Uterus (tissue), 4 donors: ENCODE data around the gene STT3A. TPM values are rescaled to one million over a fixed set of nuclear protein-coding genes. Genes with fewer than 3 reads are reported as not detected.

ENCODE experiments used
- DNase-seq, 2 donors: peaks; one replicate each; pipeline ENCODE4 v3.0.0-alpha.2; 2019 to 2020
- H3K27ac ChIP-seq, 2 donors: fragments of 200-600 bp; sonication (generic); 1 replicate in 1 of 2; 2 replicates in 1 of 2; pipeline ENCODE4 v1.5.1; 2016 to 2018
- H3K27me3 ChIP-seq, 2 donors: fragments of 200-600 bp; sonication (generic); one replicate each; pipeline ENCODE4 v1.5.1; 2018 to 2019; ENCODE audit warnings: control low read depth in 1 of 2
- H3K36me3 ChIP-seq, 2 donors: fragments of 200-600 bp; sonication (generic); one replicate each; pipeline ENCODE4 v1.5.1; 2019; ENCODE audit warnings: control low read depth in 1 of 2
- H3K4me1 ChIP-seq, 2 donors: fragments of 200-600 bp; sonication (generic); one replicate each; pipeline ENCODE4 v1.5.1; 2018 to 2019; ENCODE audit warnings: control low read depth in 1 of 2
- H3K4me3 ChIP-seq, 2 donors: fragments of 200-600 bp; sonication (generic); 1 replicate in 1 of 2; 2 replicates in 1 of 2; pipeline ENCODE4 v1.5.1; 2018 to 2019; ENCODE audit warnings: mild to moderate bottlenecking in 1 of 2
- H3K9me3 ChIP-seq, 2 donors: fragments of 200-600 bp; sonication (generic); one replicate each; pipeline ENCODE4 v1.5.1; 2019; ENCODE audit warnings: control low read depth in 1 of 2
- POLR2A ChIP-seq, 2 donors: fragments of 450-650 bp; IDR thresholded peaks; one replicate each; pipeline ENCODE4 v1.6.1; 2016; ENCODE audit warnings: antibody characterized with exemption in 2 of 2, mild to moderate bottlenecking in 1 of 2, moderate library complexity in 1 of 2
- intact Hi-C: fragments of 100-400 bp; cut with DNase I; formaldehyde crosslinking; loops from one replicate; pipeline ENCODE4 v1.15.1; 2023; ENCODE audit warnings: low total_unique reads
- small RNA-seq: library from RNA; depleted of rRNA; stranded (forward); fragments of <200 nt; gene quantifications from one replicate; pipeline ENCODE3, GENCODE V24; 2016
- total RNA-seq, 4 donors: library from RNA; depleted of rRNA in 3 of 4; stranded (reverse); fragments of >200 nt in 3 of 4; gene quantifications; one replicate each; pipeline versions ENCODE4 v1.1.0 to v1.2.4, GENCODE V29; 2014 to 2023
- TF ChIP-seq, protein P1 (sequence below), 4 experiments: fragments of 200-600 bp in 2 of 4; fragments of 450-650 bp in 2 of 4; sonication (generic) in 2 of 4; IDR thresholded peaks; one replicate each; pipeline ENCODE4 v1.5.1; 2016 to 2019; ENCODE audit warnings: antibody characterized with exemption in 4 of 4, mild to moderate bottlenecking in 2 of 4, moderate library complexity in 1 of 4
- donor health status: DM: yes; HTN: yes; CAD: no.

STT3A gene
- total RNA-seq, 4 donors from 2014 or later: 66.6 to 183 (median 105) TPM

DNA sequence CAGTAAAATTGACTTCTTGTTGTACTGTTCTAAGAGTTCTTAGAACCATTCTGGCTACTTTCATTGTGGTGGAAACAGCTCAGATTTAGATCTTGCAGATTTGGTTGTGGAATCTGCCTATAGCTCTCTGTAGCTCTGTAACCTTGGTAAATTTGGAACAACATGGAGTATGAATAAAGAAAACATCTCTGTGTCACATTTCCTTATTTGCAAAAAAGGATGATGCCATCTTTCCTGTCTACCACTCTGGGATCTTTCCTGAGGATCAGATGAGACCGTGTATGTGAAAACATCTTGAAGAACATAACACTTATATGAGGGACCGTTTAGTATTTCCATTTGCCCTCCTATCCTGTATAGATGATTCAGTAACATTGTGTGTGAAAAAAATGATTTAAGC lies 78.9 kb downstream of the STT3A start:
- no peak for TF ChIP-seq POLR2A (IDR thresholded peaks at IDR 0.05)
- TF ChIP-seq, protein P1, sequence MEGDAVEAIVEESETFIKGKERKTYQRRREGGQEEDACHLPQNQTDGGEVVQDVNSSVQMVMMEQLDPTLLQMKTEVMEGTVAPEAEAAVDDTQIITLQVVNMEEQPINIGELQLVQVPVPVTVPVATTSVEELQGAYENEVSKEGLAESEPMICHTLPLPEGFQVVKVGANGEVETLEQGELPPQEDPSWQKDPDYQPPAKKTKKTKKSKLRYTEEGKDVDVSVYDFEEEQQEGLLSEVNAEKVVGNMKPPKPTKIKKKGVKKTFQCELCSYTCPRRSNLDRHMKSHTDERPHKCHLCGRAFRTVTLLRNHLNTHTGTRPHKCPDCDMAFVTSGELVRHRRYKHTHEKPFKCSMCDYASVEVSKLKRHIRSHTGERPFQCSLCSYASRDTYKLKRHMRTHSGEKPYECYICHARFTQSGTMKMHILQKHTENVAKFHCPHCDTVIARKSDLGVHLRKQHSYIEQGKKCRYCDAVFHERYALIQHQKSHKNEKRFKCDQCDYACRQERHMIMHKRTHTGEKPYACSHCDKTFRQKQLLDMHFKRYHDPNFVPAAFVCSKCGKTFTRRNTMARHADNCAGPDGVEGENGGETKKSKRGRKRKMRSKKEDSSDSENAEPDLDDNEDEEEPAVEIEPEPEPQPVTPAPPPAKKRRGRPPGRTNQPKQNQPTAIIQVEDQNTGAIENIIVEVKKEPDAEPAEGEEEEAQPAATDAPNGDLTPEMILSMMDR (IDR thresholded peaks at IDR 0.05): no peak
- Histone ChIP-seq H3K36me3 (no peaks in the 10 kb centered on the region), H3K27me3 (no peaks in the 10 kb centered on the region), H3K4me1 (no peaks in the 10 kb centered on the region), H3K27ac (no peak overlapping the region), H3K4me3 (no peak overlapping the region), H3K9me3 (peaks cover 0 to 2% of the 10 kb centered on the region in 2 donors)
- intact Hi-C loops: no loop called here
- no peak for DNase-seq

Small RNA genes lying within 50 kb of the gene (small RNA-seq; reads per million reads assigned to genes)
- gene RNU2-35P (not detected), gene RNU6-1156P (not detected)

Other genes with a start within 250 kb of the STT3A start
- 100 to 1,000 TPM in 1 of 4 donors, 10 to 100 TPM in 3; 27.8 to 126 (median 43.1) TPM for gene FEZ1, start 96.6 kb upstream of the STT3A start, total RNA-seq
- 10 to 100 TPM; 22.3 to 77.4 (median 69.2) TPM for gene EI24, start 23.4 kb upstream of the STT3A start, total RNA-seq
- gene CHEK1, start 32.3 kb downstream of the STT3A start, total RNA-seq: 10 to 100 TPM in 1 of 4 donors, 1 to 10 TPM in 2, not detected in 1; 1.6 to 35.4 (median 2.6) TPM
- not detected for gene ACRV1, start 88.0 kb downstream of the STT3A start, total RNA-seq
- not detected for gene PATE1, start 153.4 kb downstream of the STT3A start, total RNA-seq
- gene PATE2, start 186.0 kb downstream of the STT3A start, total RNA-seq: under 1 TPM in 1 of 4 donors, not detected in 3; 0.85 TPM
- not detected for gene PATE3, start 195.3 kb downstream of the STT3A start, total RNA-seq
- not detected for gene PATE4, start 240.5 kb downstream of the STT3A start, total RNA-seq